ENCODE data around the gene CNPY4.

GRCh38 chr7:100154651-100155491, 35.4 kb downstream of the CNPY4 start:
- TF ChIP-seq, protein P1, sequence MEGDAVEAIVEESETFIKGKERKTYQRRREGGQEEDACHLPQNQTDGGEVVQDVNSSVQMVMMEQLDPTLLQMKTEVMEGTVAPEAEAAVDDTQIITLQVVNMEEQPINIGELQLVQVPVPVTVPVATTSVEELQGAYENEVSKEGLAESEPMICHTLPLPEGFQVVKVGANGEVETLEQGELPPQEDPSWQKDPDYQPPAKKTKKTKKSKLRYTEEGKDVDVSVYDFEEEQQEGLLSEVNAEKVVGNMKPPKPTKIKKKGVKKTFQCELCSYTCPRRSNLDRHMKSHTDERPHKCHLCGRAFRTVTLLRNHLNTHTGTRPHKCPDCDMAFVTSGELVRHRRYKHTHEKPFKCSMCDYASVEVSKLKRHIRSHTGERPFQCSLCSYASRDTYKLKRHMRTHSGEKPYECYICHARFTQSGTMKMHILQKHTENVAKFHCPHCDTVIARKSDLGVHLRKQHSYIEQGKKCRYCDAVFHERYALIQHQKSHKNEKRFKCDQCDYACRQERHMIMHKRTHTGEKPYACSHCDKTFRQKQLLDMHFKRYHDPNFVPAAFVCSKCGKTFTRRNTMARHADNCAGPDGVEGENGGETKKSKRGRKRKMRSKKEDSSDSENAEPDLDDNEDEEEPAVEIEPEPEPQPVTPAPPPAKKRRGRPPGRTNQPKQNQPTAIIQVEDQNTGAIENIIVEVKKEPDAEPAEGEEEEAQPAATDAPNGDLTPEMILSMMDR (IDR thresholded peaks at IDR 0.05; ENCODE audit: extremely low read depth in 1 of 2, insufficient read depth in 1 of 2, low read depth in 1 of 2, low read length in 2 of 2), result no peak
- no peak for TF ChIP-seq POLR2A (IDR thresholded peaks at IDR 0.05; ENCODE audit: low read depth, low read length)
- TF ChIP-seq FOS (IDR thresholded peaks at IDR 0.05; ENCODE audit: borderline replicate concordance, insufficient read depth, low read length), result no peak
- no peak for TF ChIP-seq JUN (IDR thresholded peaks at IDR 0.05; ENCODE audit: borderline replicate concordance, insufficient read depth, insufficient read length, low read depth)
